ENCODE data around the gene YPEL3.

YPEL3 gene

GRCh38 chr16:30085247-30085646 is 10.8 kb downstream of the YPEL3 start:
- H2AK5ac ChIP-seq (ENCODE audit: low read length, severe bottlenecking) = no peak overlapping the region
- H3K4me3 ChIP-seq (ENCODE audit: insufficient read depth in 1 of 2, low read depth in 1 of 2, low read length in 2 of 2) = no peak overlapping the region
- no peak overlapping the region for H3K4me2 ChIP-seq (ENCODE audit: low read length, poor library complexity, severe bottlenecking)
- WGBS = 79% methylated on average over 2 of the region's 3 CpGs
- peaks cover 42% of the 10 kb centered on the region for H3K79me1 ChIP-seq (replicated peaks; ENCODE audit: low read length, poor library complexity, severe bottlenecking)
- H4K8ac ChIP-seq (ENCODE audit: low read length) = no peak overlapping the region
- no peaks in the 10 kb centered on the region for H3K27me3 ChIP-seq (ENCODE audit: control insufficient read depth in 1 of 2, insufficient read depth in 1 of 2, low read length in 2 of 2)
- H3K9me3 ChIP-seq (ENCODE audit: control insufficient read depth, low read length) = no peaks in the 10 kb centered on the region
- no peak overlapping the region for H2BK120ac ChIP-seq (ENCODE audit: low read depth, low read length)
- no peak overlapping the region for H2BK12ac ChIP-seq (ENCODE audit: low read length in 2 of 2)
- DNase-seq = no peak
- no peak overlapping the region for H2AFZ ChIP-seq (ENCODE audit: low read depth, low read length)
- no peak overlapping the region for H3K27ac ChIP-seq (ENCODE audit: low read length, poor library complexity, severe bottlenecking)
- H3K18ac ChIP-seq (ENCODE audit: low read depth in 1 of 2, low read length in 2 of 2) = no peak overlapping the region
- peak overlapping the region; percentile 75 for H3K9ac ChIP-seq (ENCODE audit: low read length)
- no peak overlapping the region for H3K4ac ChIP-seq (ENCODE audit: low read depth in 1 of 2, low read length in 2 of 2)
- H3K23ac ChIP-seq (ENCODE audit: low read length in 2 of 2) = no peak overlapping the region
- no peak overlapping the region for H4K91ac ChIP-seq (ENCODE audit: low read length)
- H3K4me1 ChIP-seq (ENCODE audit: control insufficient read depth, insufficient read depth, low read depth, low read length) = peaks cover 6% of the 10 kb centered on the region
- H3K36me3 ChIP-seq (ENCODE audit: control insufficient read depth in 1 of 2, insufficient read depth in 2 of 2, low read depth in 1 of 2, low read length in 2 of 2) = peaks cover 52 to 74% of the 10 kb centered on the region in 2 experiments
- no peak overlapping the region for H3K14ac ChIP-seq (ENCODE audit: low read length in 2 of 2)
- no peak overlapping the region for H2BK15ac ChIP-seq (ENCODE audit: low read depth, poor library complexity, severe bottlenecking)
- no peak overlapping the region for H2BK5ac ChIP-seq (ENCODE audit: low read depth, low read length, poor library complexity, severe bottlenecking)

DNA sequence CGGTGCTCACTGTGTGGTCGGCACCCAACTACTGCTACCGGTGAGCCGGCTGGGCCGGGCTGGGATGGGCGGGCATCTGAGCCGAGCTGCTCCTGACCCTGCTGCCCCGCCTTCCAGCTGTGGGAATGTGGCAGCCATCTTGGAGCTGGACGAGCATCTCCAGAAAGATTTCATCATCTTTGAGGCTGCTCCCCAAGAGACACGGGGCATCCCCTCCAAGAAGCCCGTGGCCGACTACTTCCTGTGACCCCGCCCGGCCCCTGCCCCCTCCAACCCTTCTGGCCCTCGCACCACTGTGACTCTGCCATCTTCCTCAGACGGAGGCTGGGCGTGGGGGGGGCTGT is 11.2 kb downstream of the YPEL3 start:
- Histone ChIP-seq H3K4me2 (ENCODE audit: low read length, poor library complexity, severe bottlenecking) (no peak overlapping the region), H2BK5ac (ENCODE audit: low read depth, low read length, poor library complexity, severe bottlenecking) (no peak overlapping the region), H4K8ac (ENCODE audit: low read length) (no peak overlapping the region), H3K27me3 (ENCODE audit: control insufficient read depth in 1 of 2, insufficient read depth in 1 of 2, low read length in 2 of 2) (no peaks in the 10 kb centered on the region), H3K18ac (ENCODE audit: low read depth in 1 of 2, low read length in 2 of 2) (no peak overlapping the region), H2BK15ac (ENCODE audit: low read depth, poor library complexity, severe bottlenecking) (no peak overlapping the region), H3K79me1 (replicated peaks; ENCODE audit: low read length, poor library complexity, severe bottlenecking) (peaks cover 42% of the 10 kb centered on the region), H2AFZ (ENCODE audit: low read depth, low read length) (no peak overlapping the region), H3K9ac (ENCODE audit: low read length) (peak overlapping the region; percentile 75), H3K9me3 (ENCODE audit: control insufficient read depth, low read length) (no peaks in the 10 kb centered on the region), H3K27ac (ENCODE audit: low read length, poor library complexity, severe bottlenecking) (no peak overlapping the region), H3K4me1 (ENCODE audit: control insufficient read depth, insufficient read depth, low read depth, low read length) (peaks cover 4% of the 10 kb centered on the region), H3K23ac (ENCODE audit: low read length in 2 of 2) (no peak overlapping the region), H2BK12ac (ENCODE audit: low read length in 2 of 2) (no peak overlapping the region), H2BK120ac (ENCODE audit: low read depth, low read length) (no peak overlapping the region), H3K36me3 (ENCODE audit: control insufficient read depth in 1 of 2, insufficient read depth in 2 of 2, low read depth in 1 of 2, low read length in 2 of 2) (peaks cover 57 to 77% of the 10 kb centered on the region in 2 experiments), H3K14ac (ENCODE audit: low read length in 2 of 2) (no peak overlapping the region), H3K4ac (ENCODE audit: low read depth in 1 of 2, low read length in 2 of 2) (no peak overlapping the region), H3K4me3 (ENCODE audit: insufficient read depth in 1 of 2, low read depth in 1 of 2, low read length in 2 of 2) (no peak overlapping the region), H2AK5ac (ENCODE audit: low read length, severe bottlenecking) (no peak overlapping the region), H4K91ac (ENCODE audit: low read length) (no peak overlapping the region)
- no peak for DNase-seq
- WGBS = 89% methylated on average over 17 of the region's 17 CpGs

GRCh38 chr16:30084096-30084815 is 11.8 kb downstream of the YPEL3 start:
- no peak overlapping the region for H3K27ac ChIP-seq (ENCODE audit: low read length, poor library complexity, severe bottlenecking)
- no peak overlapping the region for H3K14ac ChIP-seq (ENCODE audit: low read length in 2 of 2)
- peaks cover 4% of the 10 kb centered on the region for H3K4me1 ChIP-seq (ENCODE audit: control insufficient read depth, insufficient read depth, low read depth, low read length)

GRCh38 chr16:30083216-30084055 is 12.6 kb downstream of the YPEL3 start:
- Histone ChIP-seq H3K9ac (ENCODE audit: low read length) (no peak overlapping the region), H2BK5ac (ENCODE audit: low read depth, low read length, poor library complexity, severe bottlenecking) (no peak overlapping the region), H3K14ac (ENCODE audit: low read length in 2 of 2) (no peak overlapping the region), H4K8ac (ENCODE audit: low read length) (no peak overlapping the region), H3K4me2 (ENCODE audit: low read length, poor library complexity, severe bottlenecking) (no peak overlapping the region), H3K4me1 (ENCODE audit: control insufficient read depth, insufficient read depth, low read depth, low read length) (peaks cover 7% of the 10 kb centered on the region), H4K91ac (ENCODE audit: low read length) (peak overlapping the region; percentile 21), H3K18ac (ENCODE audit: low read depth in 1 of 2, low read length in 2 of 2) (no peak overlapping the region), H3K4ac (ENCODE audit: low read depth in 1 of 2, low read length in 2 of 2) (no peak overlapping the region), H3K27me3 (ENCODE audit: control insufficient read depth in 1 of 2, insufficient read depth in 1 of 2, low read length in 2 of 2) (no peaks in the 10 kb centered on the region), H2BK12ac (ENCODE audit: low read length in 2 of 2) (no peak overlapping the region), H2AFZ (ENCODE audit: low read depth, low read length) (no peak overlapping the region), H3K9me3 (ENCODE audit: control insufficient read depth, low read length) (no peaks in the 10 kb centered on the region), H2BK15ac (ENCODE audit: low read depth, poor library complexity, severe bottlenecking) (no peak overlapping the region), H3K27ac (ENCODE audit: low read length, poor library complexity, severe bottlenecking) (no peak overlapping the region), H2BK120ac (ENCODE audit: low read depth, low read length) (no peak overlapping the region), H3K4me3 (ENCODE audit: insufficient read depth in 1 of 2, low read depth in 1 of 2, low read length in 2 of 2) (no peak overlapping the region), H3K79me1 (replicated peaks; ENCODE audit: low read length, poor library complexity, severe bottlenecking) (peaks cover 42% of the 10 kb centered on the region), H2AK5ac (ENCODE audit: low read length, severe bottlenecking) (no peak overlapping the region), H3K36me3 (ENCODE audit: control insufficient read depth in 1 of 2, insufficient read depth in 2 of 2, low read depth in 1 of 2, low read length in 2 of 2) (peaks cover 69 to 84% of the 10 kb centered on the region in 2 experiments), H3K23ac (ENCODE audit: low read length in 2 of 2) (no peak overlapping the region)
- no peak for DNase-seq
- 97% methylated on average over 23 of the region's 24 CpGs for WGBS

More at GRCh38 chr16:30084096-30084815, 11.8 kb downstream of the YPEL3 start:
- no peak overlapping the region for H2BK12ac ChIP-seq (ENCODE audit: low read length in 2 of 2)
- no peaks in the 10 kb centered on the region for H3K9me3 ChIP-seq (ENCODE audit: control insufficient read depth, low read length)
- H4K91ac ChIP-seq (ENCODE audit: low read length) = no peak overlapping the region
- no peak overlapping the region for H3K9ac ChIP-seq (ENCODE audit: low read length)
- H3K27me3 ChIP-seq (ENCODE audit: control insufficient read depth in 1 of 2, insufficient read depth in 1 of 2, low read length in 2 of 2) = no peaks in the 10 kb centered on the region
- H2AFZ ChIP-seq (ENCODE audit: low read depth, low read length) = no peak overlapping the region
- H3K4me2 ChIP-seq (ENCODE audit: low read length, poor library complexity, severe bottlenecking) = no peak overlapping the region
- no peak for DNase-seq
- no peak overlapping the region for H2BK5ac ChIP-seq (ENCODE audit: low read depth, low read length, poor library complexity, severe bottlenecking)
- H3K79me1 ChIP-seq (replicated peaks; ENCODE audit: low read length, poor library complexity, severe bottlenecking) = peaks cover 42% of the 10 kb centered on the region
- no peak overlapping the region for H2AK5ac ChIP-seq (ENCODE audit: low read length, severe bottlenecking)
- H2BK15ac ChIP-seq (ENCODE audit: low read depth, poor library complexity, severe bottlenecking) = no peak overlapping the region
- H3K36me3 ChIP-seq (ENCODE audit: control insufficient read depth in 1 of 2, insufficient read depth in 2 of 2, low read depth in 1 of 2, low read length in 2 of 2) = peaks cover 62 to 83% of the 10 kb centered on the region in 2 experiments
- no peak overlapping the region for H4K8ac ChIP-seq (ENCODE audit: low read length)
- no peak overlapping the region for H3K18ac ChIP-seq (ENCODE audit: low read depth in 1 of 2, low read length in 2 of 2)
- no peak overlapping the region for H3K23ac ChIP-seq (ENCODE audit: low read length in 2 of 2)
- H3K4ac ChIP-seq (ENCODE audit: low read depth in 1 of 2, low read length in 2 of 2) = no peak overlapping the region
- no peak overlapping the region for H2BK120ac ChIP-seq (ENCODE audit: low read depth, low read length)
- WGBS = 89% methylated on average over 18 of the region's 18 CpGs
- no peak overlapping the region for H3K4me3 ChIP-seq (ENCODE audit: insufficient read depth in 1 of 2, low read depth in 1 of 2, low read length in 2 of 2)
